Measurements from ENCODE around the gene BHMT2.

Gene BHMT2

GRCh38 chr5:79059674-79060073 is 9.9 kb upstream of the BHMT2 start:
- in situ Hi-C loops (cut with HindIII; ENCODE audit: low sequenced_read_pairs): no loop called here

DNA sequence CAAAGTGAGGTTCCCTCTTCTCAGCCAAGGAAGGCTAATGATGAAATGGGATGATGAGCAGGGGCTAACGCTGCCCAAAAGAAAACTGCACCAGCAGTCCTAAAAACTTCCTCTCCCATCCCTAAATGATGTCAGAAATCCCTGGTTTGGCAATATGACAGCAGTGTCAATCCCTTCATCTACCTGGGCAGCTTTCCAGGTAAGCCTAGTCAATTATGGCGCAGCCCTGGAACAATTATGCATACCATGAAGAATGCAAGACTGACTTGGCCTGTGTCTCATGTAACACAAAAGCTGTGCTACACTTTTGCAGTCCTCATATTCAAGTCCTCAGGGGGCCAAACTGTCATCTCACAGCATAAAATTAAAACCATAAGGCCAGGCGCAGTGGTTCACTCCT is 7.1 kb upstream of the BHMT2 start:
- in situ Hi-C loops (cut with HindIII; ENCODE audit: low sequenced_read_pairs): no loop called here

DNA sequence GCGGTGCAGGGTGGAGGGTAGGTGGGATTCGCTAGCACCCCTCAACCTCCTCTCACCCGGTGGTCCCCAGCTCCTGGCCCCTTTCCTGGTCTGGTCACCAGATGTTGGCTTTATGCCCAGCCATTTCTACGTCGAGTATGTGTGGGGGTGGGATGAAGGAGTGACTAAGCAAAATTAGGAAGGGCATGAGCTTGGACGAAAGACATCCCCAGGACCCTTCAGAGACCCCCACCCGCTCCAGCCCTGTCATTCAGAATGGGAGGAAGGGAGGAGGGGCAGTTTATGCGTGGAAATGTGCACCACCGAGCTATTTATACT is 742 bp downstream of the BHMT2 start:
- in situ Hi-C loops (cut with HindIII; ENCODE audit: low sequenced_read_pairs): no loop called here

- in situ Hi-C loops (cut with HindIII; ENCODE audit: low sequenced_read_pairs): no loop called here
Observed at GRCh38 chr5:79074641-79075040, 5.1 kb downstream of the BHMT2 start.

GRCh38 chr5:79075646-79076426 is 6.3 kb downstream of the BHMT2 start:
- in situ Hi-C loops (cut with HindIII; ENCODE audit: low sequenced_read_pairs): no loop called here

DNA sequence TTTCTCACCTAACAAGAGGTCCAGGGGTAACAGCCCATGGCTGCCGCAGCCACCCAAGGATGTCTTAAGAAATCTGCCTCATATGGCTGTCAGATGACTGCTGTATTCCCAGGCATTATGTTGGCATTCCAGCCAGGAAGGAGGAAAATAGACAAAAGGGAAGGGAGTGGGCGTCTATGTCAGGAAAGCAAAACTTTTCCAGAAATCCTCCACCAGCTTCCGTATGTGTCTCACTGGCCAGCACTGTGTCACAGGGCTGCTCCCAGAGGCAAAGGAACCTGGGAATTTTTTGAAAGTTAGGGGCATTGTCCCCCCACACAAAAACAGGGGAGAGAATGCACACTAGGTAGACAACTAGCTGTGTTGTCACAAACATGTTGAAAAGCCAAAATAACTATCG is 7.3 kb downstream of the BHMT2 start:
- in situ Hi-C loops (cut with HindIII; ENCODE audit: low sequenced_read_pairs): no loop called here

GRCh38 chr5:79077680-79078365 is 8.3 kb downstream of the BHMT2 start:
- in situ Hi-C loops (cut with HindIII; ENCODE audit: low sequenced_read_pairs): no loop called here

DNA sequence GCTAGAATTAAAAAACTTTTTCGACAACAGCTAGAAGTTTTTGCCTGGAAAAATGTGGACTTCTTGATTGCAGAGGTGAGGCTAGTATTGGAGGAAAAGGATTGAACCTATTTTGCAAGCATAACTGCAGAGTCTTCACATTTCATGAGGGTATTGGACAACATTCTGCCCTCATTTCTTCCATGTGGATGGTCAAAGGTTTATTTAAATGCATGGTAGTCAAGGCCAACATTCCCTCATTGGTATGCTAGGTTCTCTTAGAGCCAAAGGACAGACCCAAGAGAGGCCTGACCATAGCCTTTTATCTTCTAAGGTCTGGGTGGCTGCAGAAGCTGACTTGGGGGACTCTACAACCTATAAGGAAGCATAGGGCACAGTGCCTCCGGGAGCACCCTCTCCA is 11.2 kb downstream of the BHMT2 start:
- in situ Hi-C loops (cut with HindIII; ENCODE audit: low sequenced_read_pairs): no loop called here

GRCh38 chr5:79081779-79082178 is 12.2 kb downstream of the BHMT2 start:
- in situ Hi-C loops (cut with HindIII; ENCODE audit: low sequenced_read_pairs): no loop called here

DNA sequence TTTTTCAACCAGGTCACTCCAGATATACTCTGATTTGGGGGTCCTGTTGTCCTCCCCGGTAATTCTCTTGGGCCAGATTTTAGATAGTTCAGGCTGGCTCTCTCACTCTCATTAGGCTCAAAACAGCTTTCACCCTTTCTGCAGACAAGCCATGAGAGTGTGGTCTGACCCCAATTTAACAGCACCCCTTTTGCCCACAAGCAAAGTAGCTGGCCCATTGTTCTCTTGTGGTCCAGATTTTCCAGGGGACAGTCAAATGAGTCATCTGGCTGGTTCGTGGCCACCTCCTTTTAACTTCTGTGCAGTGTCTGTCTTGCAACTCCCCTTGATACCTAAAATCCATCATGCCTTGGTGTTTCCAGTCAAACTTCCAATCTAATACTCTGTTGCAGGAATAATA is 16.5 kb downstream of the BHMT2 start:
- in situ Hi-C loops (cut with HindIII; ENCODE audit: low sequenced_read_pairs): loop anchor here (5.0 kb wide), 1 partner anchor 46 kb away; no protein-coding TSS in a partner anchor

- in situ Hi-C loops (cut with HindIII; ENCODE audit: low sequenced_read_pairs): loop anchor here (5.0 kb wide), 1 partner anchor 44 kb away; no protein-coding TSS in a partner anchor
Observed at GRCh38 chr5:79088507-79088906, 18.9 kb downstream of the BHMT2 start.

DNA sequence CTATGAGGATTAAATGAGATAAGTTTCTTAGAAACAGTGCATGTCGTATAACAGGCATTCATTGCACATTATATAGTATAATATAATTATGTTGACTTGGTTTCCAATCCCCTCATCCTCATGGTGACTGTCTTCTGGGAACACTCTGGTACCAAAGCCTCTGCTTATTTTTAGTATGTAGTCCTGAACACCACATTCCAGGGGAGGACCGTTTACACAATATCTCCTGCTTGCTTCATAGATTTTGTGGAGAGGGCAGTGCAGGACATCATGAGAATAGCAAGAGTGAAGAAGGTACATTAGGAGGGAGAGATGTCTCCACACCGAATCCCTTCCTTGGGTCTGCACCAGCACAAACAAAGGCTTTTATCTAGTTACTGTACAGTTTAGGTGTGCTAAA is 21.5 kb downstream of the BHMT2 start:
- in situ Hi-C loops (cut with HindIII; ENCODE audit: low sequenced_read_pairs): no loop called here

- in situ Hi-C loops (cut with HindIII; ENCODE audit: low sequenced_read_pairs): no loop called here
Observed at GRCh38 chr5:79093762-79094161, 24.2 kb downstream of the BHMT2 start.

DNA sequence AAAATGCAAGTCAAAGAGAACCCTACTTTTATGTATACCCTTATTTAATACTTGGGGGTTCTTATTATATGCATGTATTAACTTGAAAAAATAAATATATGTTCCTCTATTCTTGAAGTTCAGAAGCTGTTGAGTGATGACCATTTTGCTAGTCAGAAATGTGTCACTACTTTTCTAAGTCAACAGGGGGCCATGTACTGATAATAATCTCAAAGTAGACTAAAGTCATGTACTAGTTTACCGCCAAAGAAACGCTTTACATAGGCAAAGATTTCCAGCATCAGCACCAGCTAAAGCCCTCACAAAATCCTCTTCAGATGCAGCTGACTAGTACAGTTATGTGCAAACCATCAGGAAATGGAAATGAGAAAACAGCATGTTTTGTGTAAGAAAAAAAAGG is 36.3 kb downstream of the BHMT2 start:
- in situ Hi-C loops (cut with HindIII; ENCODE audit: low sequenced_read_pairs): no loop called here

DNA sequence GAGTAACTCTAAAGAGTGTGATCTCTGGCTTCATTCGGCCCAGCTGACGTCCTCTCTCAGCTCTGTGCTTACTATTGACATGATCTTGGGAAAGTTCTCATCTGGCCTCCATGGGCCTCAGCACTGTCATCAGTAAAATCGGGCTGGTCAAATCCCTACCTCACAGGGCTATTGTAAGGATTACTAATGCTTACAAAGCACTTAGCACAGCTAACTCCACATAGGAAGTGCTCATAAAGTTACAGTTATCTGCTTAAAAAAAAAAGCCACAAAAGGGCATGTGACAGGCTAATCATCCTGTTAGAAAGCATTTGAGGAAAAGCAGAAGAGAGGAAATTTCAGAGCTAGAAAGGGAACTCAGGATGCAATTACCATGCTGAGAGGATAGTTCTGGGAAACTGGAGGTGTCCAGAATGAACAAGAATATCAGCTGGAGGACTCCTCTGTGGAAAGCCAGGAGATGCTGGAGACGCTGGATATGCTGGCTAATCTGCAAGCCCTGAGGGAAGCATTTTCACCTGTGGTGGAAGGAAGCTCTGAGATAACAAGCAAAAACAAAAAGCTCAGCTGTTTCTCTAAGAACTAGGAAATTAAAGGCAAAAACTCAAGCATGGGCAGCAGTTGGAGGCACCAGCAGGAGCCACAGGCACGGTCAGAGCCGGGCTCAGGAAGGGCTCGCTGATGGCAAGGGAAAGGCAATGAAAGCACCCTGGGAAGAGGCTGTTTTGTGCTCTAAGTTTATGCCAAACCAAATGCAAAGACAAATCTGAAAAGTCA is 37.6 kb downstream of the BHMT2 start:
- in situ Hi-C loops (cut with HindIII; ENCODE audit: low sequenced_read_pairs): no loop called here

GRCh38 chr5:79108086-79108485 is 38.5 kb downstream of the BHMT2 start:
- in situ Hi-C loops (cut with HindIII; ENCODE audit: low sequenced_read_pairs): no loop called here

DNA sequence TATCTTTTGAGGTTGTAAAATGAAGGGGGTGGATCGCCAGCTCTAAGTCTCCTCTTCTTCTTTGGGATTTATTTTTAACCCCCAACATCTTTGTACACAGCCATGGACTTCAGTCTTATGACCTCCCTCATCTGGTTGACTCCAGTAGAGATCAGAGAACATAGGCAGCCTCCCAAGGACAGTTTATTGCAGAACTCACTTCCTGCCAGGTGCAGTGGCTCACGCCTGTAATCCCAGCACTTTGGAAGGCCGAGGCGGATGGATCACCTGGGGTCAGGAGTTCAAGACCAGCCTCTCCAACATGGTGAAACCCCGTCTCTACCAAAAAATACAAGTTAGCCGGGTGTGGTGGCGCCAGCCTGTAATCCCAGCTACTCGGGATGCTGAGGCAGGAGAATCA is 39.2 kb downstream of the BHMT2 start:
- in situ Hi-C loops (cut with HindIII; ENCODE audit: low sequenced_read_pairs): no loop called here

- in situ Hi-C loops (cut with HindIII; ENCODE audit: low sequenced_read_pairs): no loop called here
Observed at GRCh38 chr5:79109527-79110492, 40.2 kb downstream of the BHMT2 start.

GRCh38 chr5:79111387-79111959 is 41.9 kb downstream of the BHMT2 start, which contains the start of gene BHMT:
BHMT (plus strand) TSS chr5:79111809; CDS start chr5:79111886, 77 bp downstream.
- in situ Hi-C loops (cut with HindIII; ENCODE audit: low sequenced_read_pairs): no loop called here

All from endothelial cell of hepatic sinusoid (primary cell).